ENCODE data around the gene KRTAP3-3.

DNA sequence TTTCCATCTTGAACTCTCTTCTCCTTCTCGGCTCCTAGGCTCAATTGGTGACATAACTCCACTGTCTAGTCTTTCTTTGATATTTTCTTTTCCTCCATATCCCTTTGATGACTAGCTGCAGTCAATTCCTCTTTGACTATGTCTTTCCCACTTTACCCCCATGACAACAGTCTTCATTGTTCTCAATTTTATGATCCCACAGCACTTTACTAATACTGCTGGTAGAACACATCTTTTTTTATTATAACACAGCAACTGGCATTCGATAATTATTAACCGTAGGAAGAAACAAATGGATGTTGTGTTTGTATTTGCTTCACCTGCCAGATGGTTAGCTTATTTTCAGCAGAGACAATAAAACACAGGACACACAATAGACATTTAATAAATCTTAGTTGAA lies 1.3 kb downstream of the KRTAP3-3 start:
- TF ChIP-seq POLR2A (IDR thresholded peaks at IDR 0.05) (no peak), POLR2AphosphoS5 (IDR thresholded peaks at IDR 0.05; ENCODE audit: insufficient read depth in 1 of 2, low read depth in 1 of 2) (no peak)
- TF ChIP-seq, protein P1, sequence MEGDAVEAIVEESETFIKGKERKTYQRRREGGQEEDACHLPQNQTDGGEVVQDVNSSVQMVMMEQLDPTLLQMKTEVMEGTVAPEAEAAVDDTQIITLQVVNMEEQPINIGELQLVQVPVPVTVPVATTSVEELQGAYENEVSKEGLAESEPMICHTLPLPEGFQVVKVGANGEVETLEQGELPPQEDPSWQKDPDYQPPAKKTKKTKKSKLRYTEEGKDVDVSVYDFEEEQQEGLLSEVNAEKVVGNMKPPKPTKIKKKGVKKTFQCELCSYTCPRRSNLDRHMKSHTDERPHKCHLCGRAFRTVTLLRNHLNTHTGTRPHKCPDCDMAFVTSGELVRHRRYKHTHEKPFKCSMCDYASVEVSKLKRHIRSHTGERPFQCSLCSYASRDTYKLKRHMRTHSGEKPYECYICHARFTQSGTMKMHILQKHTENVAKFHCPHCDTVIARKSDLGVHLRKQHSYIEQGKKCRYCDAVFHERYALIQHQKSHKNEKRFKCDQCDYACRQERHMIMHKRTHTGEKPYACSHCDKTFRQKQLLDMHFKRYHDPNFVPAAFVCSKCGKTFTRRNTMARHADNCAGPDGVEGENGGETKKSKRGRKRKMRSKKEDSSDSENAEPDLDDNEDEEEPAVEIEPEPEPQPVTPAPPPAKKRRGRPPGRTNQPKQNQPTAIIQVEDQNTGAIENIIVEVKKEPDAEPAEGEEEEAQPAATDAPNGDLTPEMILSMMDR (IDR thresholded peaks at IDR 0.05): no peak
